Right renal cortex interstitium (tissue), 3 donors: ENCODE results near the gene ULK4. TPM values are rescaled to one million over a fixed set of nuclear protein-coding genes. Genes with fewer than 3 reads are reported as not detected.
A peak's percentile ranks its signal among the peaks of the same experiment; 100 is the strongest.

Experiments
- DNase-seq, 3 donors: peaks; one replicate each; pipeline ENCODE4 v3.0.0-alpha.2; 2013; ENCODE audit warnings: low read depth in 3 of 3, low spot score in 2 of 3
- polyA plus RNA-seq, 3 donors: library from polyadenylated mRNA; unstranded; fragments of 120-200 nt; gene quantifications; one replicate each; pipeline ENCODE4 v1.2.1, GENCODE V29; 2013; ENCODE audit not compliant: insufficient read length in 3 of 3

Gene ULK4
- polyA plus RNA-seq, 3 donors, result 4.7 to 5.3 (median 4.8) TPM

DNA sequence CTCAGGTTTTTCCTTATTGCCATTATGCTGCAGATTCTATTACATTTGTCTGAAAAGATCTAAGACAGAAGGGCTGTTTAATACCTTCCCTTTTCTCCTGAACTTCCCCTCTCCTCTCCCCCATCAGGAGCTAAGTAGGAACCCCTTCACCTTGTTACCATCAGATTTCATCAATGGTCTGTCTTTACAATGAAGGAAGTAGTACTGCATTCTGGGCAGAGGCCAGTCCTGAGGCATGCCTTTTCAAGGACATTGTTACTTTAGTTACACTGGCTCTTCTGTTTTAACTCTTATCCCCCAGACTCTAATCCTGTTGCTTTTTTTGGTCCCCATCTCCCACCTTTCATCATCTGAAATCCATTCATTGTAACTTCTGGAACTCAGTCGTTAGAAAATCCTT, 754.5 kb downstream of the ULK4 start:
- no peak for DNase-seq

DNA sequence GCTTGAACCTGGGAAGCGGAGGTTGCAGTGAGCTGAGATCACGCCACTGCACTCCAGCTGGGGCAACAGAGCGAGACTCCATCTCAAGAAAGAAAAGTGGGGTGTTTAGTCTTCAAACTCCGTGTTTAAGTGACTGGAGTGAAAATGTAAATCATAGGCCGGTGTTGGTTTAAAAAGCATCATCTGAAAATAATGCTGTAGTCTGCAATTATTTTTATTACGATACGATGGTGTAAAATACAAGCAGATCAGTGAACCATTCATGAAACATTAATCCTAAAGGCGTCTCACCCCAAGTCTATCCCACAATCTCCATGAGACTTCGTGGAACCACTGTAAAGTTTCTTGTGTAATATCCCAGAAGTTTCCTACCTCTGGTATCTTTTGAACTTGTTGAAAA, 756.3 kb downstream of the ULK4 start:
- no peak for DNase-seq

DNA sequence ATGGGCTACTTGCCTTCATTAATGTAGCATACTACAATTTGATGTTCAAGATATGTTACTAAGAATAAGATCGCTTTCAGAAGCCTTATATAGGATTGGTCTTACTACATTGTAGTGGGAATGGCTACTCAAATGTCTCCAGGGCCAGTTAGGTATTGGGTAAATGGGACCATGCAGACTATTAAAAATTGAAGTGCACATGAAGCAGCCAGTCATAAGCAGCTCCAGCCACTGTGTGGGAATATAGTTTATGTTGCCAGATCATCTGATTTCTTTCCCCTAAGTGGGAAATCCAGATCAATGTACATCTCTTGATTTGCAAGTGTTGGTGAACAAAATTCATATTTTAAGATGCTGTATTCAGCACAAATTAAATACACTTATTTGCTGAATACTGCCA, 757.5 kb downstream of the ULK4 start:
- no peak for DNase-seq

DNA sequence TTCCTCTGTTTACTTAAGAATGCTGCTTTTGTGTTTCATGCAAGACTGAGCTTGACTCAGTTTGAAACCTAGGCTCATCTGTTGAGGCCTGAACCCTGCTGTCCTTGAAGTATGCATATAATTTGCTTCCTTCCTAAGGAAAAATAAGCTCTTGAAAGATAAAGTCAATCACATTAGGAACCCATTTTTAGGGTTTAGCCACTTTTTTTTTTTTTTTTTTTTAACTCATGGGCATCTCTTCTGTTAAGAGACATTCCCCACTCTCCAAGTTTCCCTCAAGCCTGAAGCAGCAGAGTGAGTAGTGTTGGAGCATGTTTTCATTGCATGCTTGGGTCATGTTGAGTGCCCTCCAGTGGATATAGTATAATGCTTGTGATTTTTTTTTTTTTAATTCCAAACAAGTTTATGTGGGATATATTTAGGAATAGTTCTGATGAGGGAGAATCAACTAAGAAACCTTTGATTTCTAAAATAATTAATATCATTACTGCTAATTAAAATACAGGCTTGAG, 759.0 kb downstream of the ULK4 start:
- DNase-seq, result no peak

- no peak for DNase-seq
Observed at GRCh38 chr3:41202075-41202833, 759.6 kb downstream of the ULK4 start.

DNA sequence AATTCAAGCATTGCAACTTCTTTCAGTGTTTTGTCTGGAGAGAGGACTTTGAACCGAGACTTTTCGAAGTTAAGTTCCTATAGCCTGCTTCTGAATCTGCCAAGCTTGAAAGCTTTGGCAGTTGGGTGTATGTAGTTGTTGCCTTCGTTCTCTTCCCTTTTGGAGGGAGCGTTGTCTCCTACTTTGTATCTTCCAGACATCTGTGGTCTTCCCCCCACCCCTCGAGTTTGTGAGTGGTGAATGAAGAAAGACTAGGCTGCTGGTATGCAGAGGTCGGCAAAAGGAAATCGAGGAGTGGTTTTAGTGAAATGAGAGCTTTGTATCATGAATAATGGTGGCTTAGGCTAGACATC, 761.3 kb downstream of the ULK4 start:
- DNase-seq, result no peak

DNA sequence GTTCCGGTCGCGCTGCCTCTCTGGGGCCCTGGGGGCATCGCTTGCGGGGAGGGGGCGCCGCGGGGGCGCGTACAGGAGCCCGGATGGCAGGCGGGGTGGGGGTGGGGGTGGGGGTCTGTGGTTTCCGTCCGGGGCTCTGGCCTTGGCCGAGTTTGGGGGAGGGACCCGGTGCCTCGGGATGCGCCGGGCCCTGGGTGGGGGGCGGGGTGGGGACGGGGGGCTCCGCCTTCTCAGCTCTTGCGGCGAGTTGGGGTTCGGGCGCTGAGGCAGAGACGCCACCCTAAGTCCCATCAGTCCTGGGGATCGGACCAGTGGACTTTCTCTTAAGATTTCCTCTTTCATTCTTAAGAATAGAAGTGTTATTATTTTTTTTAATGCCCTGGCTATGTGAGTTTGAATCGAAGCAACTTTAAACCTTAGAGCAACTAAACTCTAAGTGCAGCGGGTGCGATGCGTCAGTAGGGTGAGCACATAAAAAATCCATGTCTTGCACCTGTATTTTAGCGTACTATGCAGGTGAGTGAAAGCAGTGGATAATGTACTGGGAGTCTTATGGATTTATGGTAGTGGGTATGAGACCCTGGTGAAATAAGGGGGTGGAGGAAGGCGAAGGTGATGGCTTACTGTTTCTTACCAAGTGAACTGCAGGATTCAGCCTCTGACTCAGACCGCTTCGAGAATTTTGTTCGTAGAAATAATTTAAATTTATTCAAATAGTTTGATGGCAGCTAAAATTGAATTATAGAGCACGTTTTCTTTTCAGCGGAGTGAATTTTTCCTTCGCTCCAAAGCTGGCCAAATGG, 761.8 kb downstream of the ULK4 start:
- DNase-seq, result no peak

DNA sequence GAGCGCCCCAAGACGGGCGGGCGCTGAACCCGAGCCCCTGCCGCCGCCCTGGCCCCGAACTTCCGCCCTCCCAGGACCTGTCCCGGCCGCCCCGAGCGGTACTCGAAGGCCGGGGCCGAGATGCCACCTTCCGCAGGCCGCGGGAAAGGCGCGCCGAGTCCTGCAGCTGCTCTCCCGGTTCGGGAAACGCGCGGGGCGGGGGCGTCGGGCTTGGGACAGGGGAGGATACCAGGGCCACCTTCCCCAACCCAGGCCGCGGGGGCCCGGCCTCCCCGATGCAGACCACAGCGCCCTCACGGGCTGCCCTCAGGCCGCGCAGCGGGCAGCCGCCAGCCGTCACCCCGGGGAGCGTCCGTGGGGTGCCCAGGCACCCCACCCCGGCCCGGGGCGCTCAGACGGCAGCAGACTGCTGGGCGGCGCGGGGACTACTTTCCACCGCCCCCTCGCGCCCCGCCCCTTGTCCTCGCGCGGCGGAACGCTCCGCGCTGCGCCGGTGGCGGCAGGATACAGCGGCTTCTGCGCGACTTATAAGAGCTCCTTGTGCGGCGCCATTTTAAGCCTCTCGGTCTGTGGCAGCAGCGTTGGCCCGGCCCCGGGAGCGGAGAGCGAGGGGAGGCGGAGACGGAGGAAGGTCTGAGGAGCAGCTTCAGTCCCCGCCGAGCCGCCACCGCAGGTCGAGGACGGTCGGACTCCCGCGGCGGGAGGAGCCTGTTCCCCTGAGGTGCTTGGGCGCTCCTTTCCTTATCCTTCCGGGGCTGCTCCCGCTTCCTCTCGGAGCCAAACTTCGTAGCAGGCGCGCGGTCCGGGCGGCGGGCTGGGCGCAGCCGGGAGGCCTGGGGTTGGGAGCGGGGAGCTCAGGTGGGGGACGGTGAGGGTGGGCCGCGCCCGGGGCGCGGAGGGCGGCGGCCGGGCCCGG, 762.7 kb downstream of the ULK4 start, which contains the start of gene CTNNB1:
Gene CTNNB1 (plus strand): TSS at position 556 of the 916 bp plus-strand sequence. CDS start 24,564 bp downstream, outside the sequence.
- DNase-seq, result peak; percentile 84 to 90 (median 85)

- DNase-seq, result no peak
Observed at GRCh38 chr3:41198526-41198925, 763.4 kb downstream of the ULK4 start.

DNA sequence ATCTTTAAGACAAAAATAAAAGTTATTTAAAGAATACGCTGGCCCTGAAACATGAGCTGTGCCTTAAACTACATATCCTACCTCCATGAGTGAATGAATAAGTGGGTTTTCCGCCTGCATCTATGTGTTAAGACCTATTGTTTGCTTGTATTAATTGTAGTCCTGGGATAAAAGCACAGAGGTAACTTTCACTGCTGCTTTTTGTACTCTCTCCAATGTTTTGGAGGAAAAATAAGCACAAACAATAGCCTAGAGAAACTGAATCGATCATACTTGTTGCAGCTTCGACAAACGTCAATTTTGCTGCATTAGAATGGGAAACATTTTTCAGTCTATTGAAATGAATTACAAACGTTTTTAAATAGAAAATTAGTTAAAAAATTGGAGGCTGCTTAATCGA, 763.9 kb downstream of the ULK4 start:
- DNase-seq, result no peak

Other genes with a start within 250 kb of the ULK4 start
- 10 to 100 TPM; 42.0 to 44.3 (median 43.4) TPM for gene TRAK1, start 129.3 kb upstream of the ULK4 start, polyA plus RNA-seq